Tibial nerve (tissue), 4 donors: ENCODE results near the gene SCCPDH. TPM values are rescaled to one million over a fixed set of nuclear protein-coding genes. Genes with fewer than 3 reads are reported as not detected.
A peak's percentile ranks its signal among the peaks of the same experiment; 100 is the strongest.

Source experiments
- DNase-seq, 2 donors: peaks; one replicate each; pipeline ENCODE4 v3.0.0-alpha.2; 2019; ENCODE audit warnings: low spot score in 2 of 2
- H3K27ac ChIP-seq, 4 donors: fragments of 200-600 bp; sonication (generic) in 3 of 4; one replicate each; pipeline ENCODE4 v1.5.1; 2017 to 2019; ENCODE audit warnings: mild to moderate bottlenecking in 1 of 4
- H3K27me3 ChIP-seq, 2 donors: fragments of 200-600 bp; sonication (generic) in 1 of 2; one replicate each; pipeline versions ENCODE4 v1.5.1 to v1.6.0; 2017 to 2019
- H3K36me3 ChIP-seq, 3 donors: fragments of 200-600 bp; sonication (generic); one replicate each; pipeline ENCODE4 v1.5.1; 2018 to 2019
- H3K4me1 ChIP-seq, 4 donors: fragments of 200-600 bp; sonication (generic) in 3 of 4; one replicate each; pipeline ENCODE4 v1.5.1; 2017 to 2019
- H3K4me3 ChIP-seq, 4 donors: fragments of 200-600 bp; sonication (generic) in 3 of 4; one replicate each; pipeline ENCODE4 v1.5.1; 2017 to 2019; ENCODE audit warnings: mild to moderate bottlenecking in 1 of 4, moderate library complexity in 1 of 4
- H3K9me3 ChIP-seq, 4 donors: fragments of 200-600 bp; sonication (generic) in 3 of 4; one replicate each; pipeline ENCODE4 v1.5.1; 2017 to 2019
- EP300 ChIP-seq, 2 donors: sonication (generic); formaldehyde crosslinking; IDR thresholded peaks; one replicate each; pipeline ENCODE4 v1.6.1; 2017; ENCODE audit warnings: antibody characterized with exemption in 2 of 2, mild to moderate bottlenecking in 1 of 2
- POLR2A ChIP-seq, 2 donors: fragments of 450-650 bp; IDR thresholded peaks; one replicate each; pipeline ENCODE4 v1.6.1; 2017; ENCODE audit warnings: antibody characterized with exemption in 2 of 2, mild to moderate bottlenecking in 2 of 2, moderate library complexity in 2 of 2
- WGBS, 2 donors: methylation state at CpG; one replicate each; pipeline ENCODE4 v1.1.5; 2018; 5-methylcytosine and 5-hydroxymethylcytosine counted together
- total RNA-seq, 4 donors: library from RNA; depleted of rRNA; stranded (reverse); fragments of >200 nt; gene quantifications; one replicate each; pipeline ENCODE4 v1.1.0, GENCODE V29; 2016
- TF ChIP-seq, protein P1 (sequence below), 5 experiments: fragments of 200-600 bp in 3 of 5; fragments of 450-650 bp in 2 of 5; sonication (generic) in 3 of 5; IDR thresholded peaks; one replicate each; pipeline ENCODE4 v1.5.1; 2016 to 2019; ENCODE audit warnings: antibody characterized with exemption in 5 of 5, mild to moderate bottlenecking in 3 of 5, moderate library complexity in 2 of 5

SCCPDH gene
- total RNA-seq, 4 donors from 2014 or later, result 61.2 to 109 (median 74.6) TPM

DNA sequence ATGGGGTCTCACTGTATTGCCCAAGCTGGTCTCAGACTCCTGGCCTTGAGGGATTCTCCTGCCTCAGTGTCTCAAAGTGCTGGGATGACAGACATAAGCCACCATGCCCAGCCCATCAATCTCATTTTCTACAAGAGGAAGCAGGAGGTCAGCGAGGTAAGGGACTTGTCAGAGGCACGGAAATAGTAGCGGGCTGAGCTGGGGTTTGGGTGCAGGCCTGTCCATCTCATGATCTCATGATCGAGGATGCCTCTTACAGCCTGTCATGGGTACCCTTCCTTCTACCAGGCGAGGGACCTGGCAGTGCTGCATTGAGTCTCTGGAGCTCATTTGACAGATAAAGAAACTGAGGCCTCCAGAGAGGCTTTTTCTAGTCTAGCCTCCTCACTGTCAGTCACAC lies 28.5 kb upstream of the SCCPDH start:
- no peak for DNase-seq
- no peak overlapping the region for H3K4me3 ChIP-seq
- peaks cover 0 to 3% (median 0%) of the 10 kb centered on the region in 4 donors for H3K9me3 ChIP-seq
- WGBS, 2 donors, result 97 to 100% methylated on average over 5 of the region's 5 CpGs
- no peaks in the 10 kb centered on the region for H3K27me3 ChIP-seq
- no peak for TF ChIP-seq POLR2A (IDR thresholded peaks at IDR 0.05)
- TF ChIP-seq, protein P1, sequence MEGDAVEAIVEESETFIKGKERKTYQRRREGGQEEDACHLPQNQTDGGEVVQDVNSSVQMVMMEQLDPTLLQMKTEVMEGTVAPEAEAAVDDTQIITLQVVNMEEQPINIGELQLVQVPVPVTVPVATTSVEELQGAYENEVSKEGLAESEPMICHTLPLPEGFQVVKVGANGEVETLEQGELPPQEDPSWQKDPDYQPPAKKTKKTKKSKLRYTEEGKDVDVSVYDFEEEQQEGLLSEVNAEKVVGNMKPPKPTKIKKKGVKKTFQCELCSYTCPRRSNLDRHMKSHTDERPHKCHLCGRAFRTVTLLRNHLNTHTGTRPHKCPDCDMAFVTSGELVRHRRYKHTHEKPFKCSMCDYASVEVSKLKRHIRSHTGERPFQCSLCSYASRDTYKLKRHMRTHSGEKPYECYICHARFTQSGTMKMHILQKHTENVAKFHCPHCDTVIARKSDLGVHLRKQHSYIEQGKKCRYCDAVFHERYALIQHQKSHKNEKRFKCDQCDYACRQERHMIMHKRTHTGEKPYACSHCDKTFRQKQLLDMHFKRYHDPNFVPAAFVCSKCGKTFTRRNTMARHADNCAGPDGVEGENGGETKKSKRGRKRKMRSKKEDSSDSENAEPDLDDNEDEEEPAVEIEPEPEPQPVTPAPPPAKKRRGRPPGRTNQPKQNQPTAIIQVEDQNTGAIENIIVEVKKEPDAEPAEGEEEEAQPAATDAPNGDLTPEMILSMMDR (IDR thresholded peaks at IDR 0.05), result no peak
- TF ChIP-seq EP300 (IDR thresholded peaks at IDR 0.05), result no peak
- no peaks in the 10 kb centered on the region for H3K36me3 ChIP-seq
- no peak overlapping the region for H3K27ac ChIP-seq
- H3K4me1 ChIP-seq, result peaks cover 0 to 17% (median 0%) of the 10 kb centered on the region in 4 donors

DNA sequence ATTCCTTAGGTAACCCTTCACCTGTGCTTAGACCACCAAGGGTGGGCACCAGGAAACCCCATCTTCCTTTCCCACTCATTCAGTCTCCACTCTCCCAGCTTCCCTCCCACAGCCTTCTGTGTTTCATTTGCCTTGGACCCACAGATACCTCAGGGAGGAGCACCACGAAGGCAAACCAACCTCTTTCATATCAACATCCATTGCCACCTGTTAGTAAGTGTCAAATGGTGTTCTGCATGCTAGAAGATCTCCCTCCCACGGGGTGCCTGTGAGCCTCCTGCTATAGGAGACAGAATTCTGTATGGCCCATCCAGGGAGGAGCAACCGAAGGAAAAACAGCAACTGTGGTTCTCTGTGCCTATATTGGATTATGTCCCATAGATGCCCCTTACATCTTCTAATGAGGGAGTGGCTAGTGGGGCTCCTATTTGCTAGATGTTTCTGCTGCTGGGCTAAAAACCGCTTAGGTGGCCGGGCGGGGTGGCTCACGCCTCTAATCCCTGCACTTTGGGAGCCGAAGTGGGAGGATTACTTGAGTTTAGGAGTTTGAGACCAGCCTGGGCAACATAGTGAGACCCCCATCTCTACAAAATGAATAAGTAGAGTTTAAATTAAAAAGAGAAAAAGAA lies 25.6 kb upstream of the SCCPDH start:
- peaks cover 0 to 17% (median 0%) of the 10 kb centered on the region in 4 donors for H3K4me1 ChIP-seq
- no peaks in the 10 kb centered on the region for H3K27me3 ChIP-seq
- no peak for DNase-seq
- WGBS, 2 donors, result 81 to 86% methylated on average over 8 of the region's 8 CpGs
- H3K4me3 ChIP-seq, result peak overlapping the region in 3 of 4 donors; percentile 21 to 42 (median 31)
- TF ChIP-seq POLR2A (IDR thresholded peaks at IDR 0.05) (no peak), EP300 (IDR thresholded peaks at IDR 0.05) (no peak)
- TF ChIP-seq, protein P1 (IDR thresholded peaks at IDR 0.05), result no peak
- H3K27ac ChIP-seq, result peak overlapping the region; percentile 9 to 61 (median 44)
- peaks cover 0 to 3% (median 0%) of the 10 kb centered on the region in 4 donors for H3K9me3 ChIP-seq
- H3K36me3 ChIP-seq, result no peaks in the 10 kb centered on the region

DNA sequence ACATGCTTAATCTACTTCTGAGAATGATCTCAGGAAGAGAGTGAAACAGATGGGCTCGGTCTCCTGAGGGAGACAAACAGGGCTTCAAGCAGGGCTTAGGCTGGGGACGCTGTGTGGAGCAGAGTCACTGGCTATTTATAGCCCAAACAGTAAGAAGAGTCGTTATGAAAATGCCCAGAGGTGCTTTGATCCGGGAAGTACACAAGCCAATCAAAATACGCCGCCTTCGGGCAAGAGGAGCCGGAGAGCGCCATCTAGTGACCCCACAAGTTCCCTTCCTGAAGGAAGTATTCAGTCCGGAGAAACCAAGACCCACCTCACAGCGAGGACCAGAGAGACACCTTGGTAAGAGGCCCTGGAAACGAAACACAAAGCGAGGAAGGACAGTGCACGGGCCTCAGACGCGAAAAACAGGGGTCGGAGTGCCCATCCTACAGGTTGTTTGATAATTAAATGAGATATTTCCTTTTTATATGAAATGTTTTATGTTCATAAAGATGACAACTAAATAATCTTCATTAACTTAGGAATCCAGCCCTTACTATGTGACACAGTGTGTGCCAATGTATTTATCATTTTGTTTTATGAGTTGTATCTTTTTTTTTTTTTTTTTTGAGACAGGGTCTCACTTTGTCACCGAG lies 25.0 kb upstream of the SCCPDH start:
- Histone ChIP-seq H3K27me3 (no peaks in the 10 kb centered on the region), H3K9me3 (peaks cover 0 to under 1% (median 0%) of the 10 kb centered on the region in 4 donors), H3K4me1 (peaks cover 0 to 17% (median 0%) of the 10 kb centered on the region in 4 donors), H3K4me3 (peak overlapping the region in 3 of 4 donors; percentile 21 to 42 (median 31)), H3K27ac (peak overlapping the region; percentile 9 to 61 (median 44)), H3K36me3 (no peaks in the 10 kb centered on the region)
- peak; percentile 72 to 80 for DNase-seq
- TF ChIP-seq, protein P1 (IDR thresholded peaks at IDR 0.05), result peak; percentile 73 to 86 (median 82)
- peak in 1 of 2 donors; percentile 23 for TF ChIP-seq EP300 (IDR thresholded peaks at IDR 0.05)
- TF ChIP-seq POLR2A (IDR thresholded peaks at IDR 0.05), result no peak
- 6 to 8% methylated on average over 18 of the region's 18 CpGs for WGBS, 2 donors

DNA sequence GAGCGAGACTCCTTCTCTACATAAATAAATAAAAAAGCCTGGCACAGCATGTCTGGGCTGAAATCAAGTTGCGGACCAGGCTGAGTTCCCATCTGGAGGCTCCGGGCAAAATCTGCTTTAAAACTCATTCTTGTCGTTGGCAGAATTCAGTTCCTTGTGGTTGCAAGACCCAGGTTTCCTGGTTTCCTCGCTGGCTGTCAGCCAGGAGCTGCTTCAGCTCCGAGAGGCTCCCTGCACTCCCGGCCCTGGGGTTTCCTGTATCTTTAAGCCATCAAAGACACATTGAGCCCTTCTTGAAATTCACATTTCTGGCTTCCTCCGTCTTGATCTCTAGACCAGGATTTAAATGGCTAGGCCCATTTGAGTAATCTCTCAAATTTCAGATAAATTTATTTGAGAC lies 20.6 kb upstream of the SCCPDH start:
- H3K27me3 ChIP-seq, result no peaks in the 10 kb centered on the region
- WGBS, 2 donors, result 57% methylated on average over 8 of the region's 8 CpGs
- H3K4me3 ChIP-seq, result no peak overlapping the region
- H3K4me1 ChIP-seq, result peaks cover 0 to 8% (median 0%) of the 10 kb centered on the region in 4 donors
- no peaks in the 10 kb centered on the region for H3K36me3 ChIP-seq
- no peak for DNase-seq
- H3K27ac ChIP-seq, result no peak overlapping the region
- TF ChIP-seq POLR2A (IDR thresholded peaks at IDR 0.05) (no peak), EP300 (IDR thresholded peaks at IDR 0.05) (no peak)
- TF ChIP-seq, protein P1 (IDR thresholded peaks at IDR 0.05), result no peak
- no peaks in the 10 kb centered on the region for H3K9me3 ChIP-seq

DNA sequence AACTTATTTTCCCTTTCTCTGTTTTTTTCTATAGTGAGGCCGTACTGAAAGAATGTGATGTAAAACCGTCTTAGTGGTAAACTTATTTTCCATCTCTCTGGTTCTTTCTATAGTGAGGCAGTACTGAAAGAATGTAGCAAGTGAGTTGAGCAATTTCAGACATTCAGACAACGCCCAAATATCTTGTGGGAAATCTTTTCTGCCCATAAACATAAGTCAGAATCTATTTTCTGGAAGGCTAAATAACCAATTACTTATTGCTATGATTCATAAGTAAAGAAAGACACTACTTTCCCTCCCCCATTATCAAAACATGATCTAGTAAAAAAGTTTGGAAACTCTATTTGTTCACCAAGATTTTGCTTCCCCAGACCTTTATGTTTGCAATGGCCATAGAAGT lies 18.8 kb upstream of the SCCPDH start:
- Histone ChIP-seq H3K27ac (peak overlapping the region in 1 of 4 donors; percentile 6), H3K27me3 (no peaks in the 10 kb centered on the region), H3K4me3 (no peak overlapping the region), H3K36me3 (no peaks in the 10 kb centered on the region), H3K9me3 (no peaks in the 10 kb centered on the region), H3K4me1 (no peaks in the 10 kb centered on the region)
- TF ChIP-seq, protein P1 (IDR thresholded peaks at IDR 0.05), result no peak
- TF ChIP-seq EP300 (IDR thresholded peaks at IDR 0.05), result no peak
- no peak for TF ChIP-seq POLR2A (IDR thresholded peaks at IDR 0.05)
- DNase-seq, result no peak
- WGBS, 2 donors, result 33 to 39% methylated on average over 3 of the region's 3 CpGs
